HG02973 (cell line): Measurements from ENCODE around the gene SRD5A2.

Experiments
- ATAC-seq: cut with Tn5 transposase; IDR thresholded peaks from one replicate; pipeline ENCODE4 v1.9.1; 2021; ENCODE audit warnings: moderate library complexity; ENCODE audit not compliant: unreplicated experiment

SRD5A2 gene

GRCh38 chr2:31580321-31581117 lies at the start of gene SRD5A2:
SRD5A2 (minus strand) TSS chr2:31580938; CDS start chr2:31580900, 38 bp downstream.
- no peak for ATAC-seq

- no peak for ATAC-seq
These were observed 25.8 kb upstream of the SRD5A2 start for GRCh38 chr2:31606509-31606908.

GRCh38 chr2:31598694-31599093 lies 18.0 kb upstream of the SRD5A2 start:
- ATAC-seq = no peak

- ATAC-seq = no peak
These were observed 5.5 kb upstream of the SRD5A2 start for GRCh38 chr2:31586230-31586629.

- ATAC-seq = no peak
These were observed 522 bp upstream of the SRD5A2 start for GRCh38 chr2:31581124-31581795.

GRCh38 chr2:31579996-31580320 lies 780 bp downstream of the SRD5A2 start:
- ATAC-seq = no peak

- no peak for ATAC-seq
These were observed 2.4 kb downstream of the SRD5A2 start for GRCh38 chr2:31578316-31578715.

GRCh38 chr2:31577143-31577542 lies 3.6 kb downstream of the SRD5A2 start:
- ATAC-seq = no peak

GRCh38 chr2:31568585-31569201 lies 12.0 kb downstream of the SRD5A2 start:
- ATAC-seq = no peak

GRCh38 chr2:31567679-31568078 lies 13.1 kb downstream of the SRD5A2 start:
- no peak for ATAC-seq

GRCh38 chr2:31563273-31563839 lies 17.4 kb downstream of the SRD5A2 start:
- no peak for ATAC-seq

- ATAC-seq = no peak
These were observed 18.9 kb downstream of the SRD5A2 start for GRCh38 chr2:31561823-31562222.

GRCh38 chr2:31558401-31559295 lies 22.1 kb downstream of the SRD5A2 start:
- no peak for ATAC-seq

- ATAC-seq = no peak
These were observed 23.8 kb downstream of the SRD5A2 start for GRCh38 chr2:31556940-31557339.

GRCh38 chr2:31555967-31556706 lies 24.6 kb downstream of the SRD5A2 start:
- no peak for ATAC-seq

GRCh38 chr2:31553362-31553761 lies 27.4 kb downstream of the SRD5A2 start:
- ATAC-seq = no peak

GRCh38 chr2:31547485-31547884 lies 33.3 kb downstream of the SRD5A2 start:
- ATAC-seq = no peak

- ATAC-seq = no peak
These were observed 38.9 kb downstream of the SRD5A2 start for GRCh38 chr2:31541853-31542252.

- ATAC-seq = no peak
These were observed 41.2 kb downstream of the SRD5A2 start for GRCh38 chr2:31539505-31539904.

GRCh38 chr2:31535768-31536167 lies 45.0 kb downstream of the SRD5A2 start:
- ATAC-seq = no peak
